CD4-positive, alpha-beta T cell (primary cell): ENCODE data around the gene ZFYVE19. TPM values are rescaled to one million over a fixed set of nuclear protein-coding genes. Genes with fewer than 3 reads are reported as not detected.

ENCODE experiments used
- ATAC-seq: fragments of 200-7000 bp; cut with Tn5 transposase; one replicate; pipeline ENCODE4 v1.10.0; 2022; ENCODE audit warnings: mild to moderate bottlenecking; ENCODE audit not compliant: poor library complexity
- CTCF ChIA-PET: fragments of 350-600 bp; sonication (Branson Sonifier 250); formaldehyde crosslinking; loops from one replicate; lab custom pipeline; 2021; ENCODE audit warnings: antibody characterized with exemption, inconsistent platforms; lab: Charles Lee
- POLR2A ChIA-PET: fragments of 350-600 bp; sonication (Branson Sonifier 250); formaldehyde crosslinking; loops from one replicate; lab custom pipeline; 2021; ENCODE audit warnings: antibody characterized with exemption, inconsistent platforms; lab: Charles Lee
- DNase-seq, 14 experiments: peaks; one replicate each; pipeline ENCODE4 v3.0.0-alpha.2; 2013 to 2020; ENCODE audit warnings: mixed read lengths in 2 of 14
- H3K27ac ChIP-seq, 2 donors: one replicate each; pipeline versions ENCODE4 v1.5.1 to v1.7.0; 2013; ENCODE audit warnings: low read length in 2 of 2, low read depth in 1 of 2, mild to moderate bottlenecking in 1 of 2
- H3K27me3 ChIP-seq, 2 experiments: 1 replicate in 1 of 2; 2 replicates in 1 of 2; pipeline versions ENCODE4 v1.6.1 to v1.7.0; 2013; ENCODE audit warnings: low read length in 2 of 2, control low read depth in 1 of 2, mild to moderate bottlenecking in 1 of 2, moderate library complexity in 1 of 2; ENCODE audit not compliant: insufficient read depth in 2 of 2, control insufficient read depth in 1 of 2
- H3K36me3 ChIP-seq: one replicate; pipeline ENCODE4 v1.6.1; 2013; ENCODE audit warnings: low read length, control low read depth; ENCODE audit not compliant: insufficient read depth
- H3K4me1 ChIP-seq: one replicate; pipeline ENCODE4 v1.6.1; 2013; ENCODE audit warnings: low read length, control low read depth; ENCODE audit not compliant: insufficient read depth
- H3K4me3 ChIP-seq: one replicate; pipeline ENCODE4 v1.5.1; 2013; ENCODE audit warnings: mild to moderate bottlenecking, low read length, moderate library complexity
- H3K9me3 ChIP-seq, 2 experiments: 1 replicate in 1 of 2; 2 replicates in 1 of 2; pipeline versions ENCODE4 v1.6.1 to v1.7.0; 2013; ENCODE audit warnings: low read length in 2 of 2, mild to moderate bottlenecking in 2 of 2, control low read depth in 1 of 2, moderate library complexity in 1 of 2; ENCODE audit not compliant: control insufficient read depth in 1 of 2, insufficient read depth in 1 of 2
- H3K27ac Mint-ChIP-seq: one replicate; pipeline ENCODE4 v1.8.0; 2020; ENCODE audit warnings: mixed read lengths
- H3K27me3 Mint-ChIP-seq: one replicate; pipeline ENCODE4 v1.8.0; 2021; ENCODE audit warnings: mixed read lengths
- H3K36me3 Mint-ChIP-seq: one replicate; pipeline ENCODE4 v1.8.0; 2021; ENCODE audit warnings: low read depth, mixed read lengths
- H3K4me1 Mint-ChIP-seq: one replicate; pipeline ENCODE4 v1.8.0; 2021; ENCODE audit warnings: low read depth, mixed read lengths
- H3K4me3 Mint-ChIP-seq: one replicate; pipeline ENCODE4 v1.8.0; 2020; ENCODE audit warnings: mild to moderate bottlenecking, mixed read lengths
- H3K9me3 Mint-ChIP-seq: one replicate; pipeline ENCODE4 v1.8.0; 2020; ENCODE audit warnings: mixed read lengths
- intact Hi-C, 2 experiments: fragments of 100-400 bp; cut with DNase I in 1 of 2; cut with micrococcal nuclease in 1 of 2; formaldehyde crosslinking; loops; one replicate each; pipeline versions ENCODE4 v1.15.1 to v1.9.0; 2023 to 2025; cut with DNase I, micrococcal nuclease
- total RNA-seq, 174 experiments: library from RNA in 2 of 174; stranded (reverse) in 2 of 174; gene quantifications; one replicate each; pipeline ENCODE4 v1.2.3 and lab custom pipeline; 2021 to 2026
- TF ChIP-seq, protein P1 (sequence below): fragments of 200-600 bp; IDR thresholded peaks from one replicate; pipeline ENCODE4 v1.8.0; 2022; ENCODE audit warnings: antibody characterized with exemption, mild to moderate bottlenecking

The ZFYVE19 gene
- total RNA-seq, 2 experiments from 2014 or later = 12.0 to 13.0 TPM

DNA sequence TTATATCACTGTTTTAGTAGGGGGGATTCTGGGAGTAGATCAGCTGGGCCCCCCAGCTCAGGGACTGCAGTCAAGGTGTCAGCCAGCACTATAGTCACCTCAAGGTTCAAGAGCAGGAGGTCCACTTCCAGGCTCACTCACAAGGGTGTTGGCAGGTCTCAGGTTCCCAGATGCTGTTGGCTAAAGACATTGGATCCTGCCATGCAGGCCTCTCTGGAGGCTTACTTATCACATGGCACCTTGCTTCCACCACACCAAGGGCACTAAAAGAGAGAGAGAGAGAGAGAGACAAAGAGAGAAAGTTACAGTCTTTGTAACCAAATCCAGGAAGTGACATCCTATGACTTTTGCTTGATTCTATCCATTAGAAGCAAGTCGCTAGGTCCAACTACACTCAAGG is 29.1 kb downstream of the ZFYVE19 start:
- H3K36me3 Mint-ChIP-seq = no peaks in the 10 kb centered on the region
- H3K4me1 ChIP-seq = no peaks in the 10 kb centered on the region
- H3K4me1 Mint-ChIP-seq = no peaks in the 10 kb centered on the region
- H3K4me3 ChIP-seq = no peak overlapping the region
- intact Hi-C loops = no loop called here
- no peak for ATAC-seq
- ChIA-PET CTCF (no interaction called here), POLR2A (no interaction called here)
- H3K27ac ChIP-seq = no peak overlapping the region
- TF ChIP-seq, protein P1, sequence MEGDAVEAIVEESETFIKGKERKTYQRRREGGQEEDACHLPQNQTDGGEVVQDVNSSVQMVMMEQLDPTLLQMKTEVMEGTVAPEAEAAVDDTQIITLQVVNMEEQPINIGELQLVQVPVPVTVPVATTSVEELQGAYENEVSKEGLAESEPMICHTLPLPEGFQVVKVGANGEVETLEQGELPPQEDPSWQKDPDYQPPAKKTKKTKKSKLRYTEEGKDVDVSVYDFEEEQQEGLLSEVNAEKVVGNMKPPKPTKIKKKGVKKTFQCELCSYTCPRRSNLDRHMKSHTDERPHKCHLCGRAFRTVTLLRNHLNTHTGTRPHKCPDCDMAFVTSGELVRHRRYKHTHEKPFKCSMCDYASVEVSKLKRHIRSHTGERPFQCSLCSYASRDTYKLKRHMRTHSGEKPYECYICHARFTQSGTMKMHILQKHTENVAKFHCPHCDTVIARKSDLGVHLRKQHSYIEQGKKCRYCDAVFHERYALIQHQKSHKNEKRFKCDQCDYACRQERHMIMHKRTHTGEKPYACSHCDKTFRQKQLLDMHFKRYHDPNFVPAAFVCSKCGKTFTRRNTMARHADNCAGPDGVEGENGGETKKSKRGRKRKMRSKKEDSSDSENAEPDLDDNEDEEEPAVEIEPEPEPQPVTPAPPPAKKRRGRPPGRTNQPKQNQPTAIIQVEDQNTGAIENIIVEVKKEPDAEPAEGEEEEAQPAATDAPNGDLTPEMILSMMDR = no peak
- no peaks in the 10 kb centered on the region for H3K27me3 ChIP-seq
- DNase-seq = no peak
- no peaks in the 10 kb centered on the region for H3K9me3 Mint-ChIP-seq
- no peaks in the 10 kb centered on the region for H3K9me3 ChIP-seq
- no peak overlapping the region for H3K4me3 Mint-ChIP-seq
- no peaks in the 10 kb centered on the region for H3K27me3 Mint-ChIP-seq
- no peaks in the 10 kb centered on the region for H3K36me3 ChIP-seq
- H3K27ac Mint-ChIP-seq = no peak overlapping the region

DNA sequence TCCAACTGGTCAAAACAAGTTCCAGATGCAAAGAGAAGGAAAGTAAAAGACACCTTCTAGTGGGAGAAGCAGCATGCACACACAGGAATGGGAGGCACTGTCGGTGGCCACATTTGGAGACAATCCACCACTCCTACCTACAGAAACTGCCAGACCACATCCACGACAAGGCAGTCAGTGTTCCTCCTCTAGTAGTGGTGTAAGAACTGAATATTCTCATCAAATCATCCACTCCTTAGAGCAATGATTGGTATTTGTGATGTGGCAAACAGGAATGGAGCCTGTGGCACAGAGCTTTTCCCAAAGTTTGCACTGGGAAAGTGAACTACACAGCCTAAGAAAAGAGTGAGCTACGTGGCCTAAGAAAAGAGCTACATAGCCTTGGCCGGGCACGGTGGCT is 31.9 kb downstream of the ZFYVE19 start:
- POLR2A ChIA-PET = no interaction called here

DNA sequence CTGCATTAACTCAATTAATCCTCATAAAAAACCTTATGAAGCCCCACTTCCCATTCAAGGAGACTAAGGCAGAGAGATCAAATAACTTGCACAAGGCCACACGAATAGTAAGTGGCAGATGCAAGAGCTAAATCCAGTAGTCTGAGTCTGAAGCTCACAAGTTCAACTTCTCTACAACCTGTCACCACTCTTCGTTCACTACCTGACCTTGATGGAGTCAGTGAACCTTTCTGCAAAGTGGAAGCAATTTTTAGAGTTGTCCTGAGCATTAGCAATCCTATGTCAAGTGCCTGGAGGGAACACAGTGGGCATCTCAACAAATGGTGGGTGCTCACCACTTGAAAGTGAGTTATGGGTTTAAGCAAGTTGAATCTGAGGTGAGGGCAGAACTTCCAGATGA is 34.9 kb downstream of the ZFYVE19 start:
- no peaks in the 10 kb centered on the region for H3K36me3 ChIP-seq
- intact Hi-C loops = no loop called here
- no peaks in the 10 kb centered on the region for H3K9me3 ChIP-seq
- H3K4me1 Mint-ChIP-seq = peaks cover 20% of the 10 kb centered on the region
- H3K4me3 Mint-ChIP-seq = peak overlapping the region; percentile 25
- no peaks in the 10 kb centered on the region for H3K36me3 Mint-ChIP-seq
- CTCF ChIA-PET = no interaction called here
- peaks cover 9% of the 10 kb centered on the region for H3K27me3 Mint-ChIP-seq
- H3K4me3 ChIP-seq = no peak overlapping the region
- ATAC-seq = no peak
- no peaks in the 10 kb centered on the region for H3K9me3 Mint-ChIP-seq
- peaks cover 0 to 10% of the 10 kb centered on the region in 2 experiments for H3K27me3 ChIP-seq
- H3K4me1 ChIP-seq = peaks cover 31% of the 10 kb centered on the region
- H3K27ac Mint-ChIP-seq = no peak overlapping the region
- DNase-seq = no peak
- H3K27ac ChIP-seq = no peak overlapping the region
- TF ChIP-seq, protein P1 = no peak
- POLR2A ChIA-PET = no interaction called here

More for the DNA sequence above, 31.9 kb downstream of the ZFYVE19 start:
- no peak overlapping the region for H3K4me3 Mint-ChIP-seq
- Histone ChIP-seq H3K9me3 (no peaks in the 10 kb centered on the region), H3K4me3 (no peak overlapping the region), H3K27ac (no peak overlapping the region), H3K4me1 (peaks cover 5% of the 10 kb centered on the region), H3K27me3 (peaks cover 0 to 7% of the 10 kb centered on the region in 2 experiments), H3K36me3 (no peaks in the 10 kb centered on the region)
- intact Hi-C loops = no loop called here
- peaks cover 5% of the 10 kb centered on the region for H3K4me1 Mint-ChIP-seq
- DNase-seq (no peak), ATAC-seq (no peak)
- TF ChIP-seq, protein P1 = no peak
- CTCF ChIA-PET = no interaction called here
- H3K36me3 Mint-ChIP-seq = no peaks in the 10 kb centered on the region
- H3K27me3 Mint-ChIP-seq = peaks cover 5% of the 10 kb centered on the region
- no peaks in the 10 kb centered on the region for H3K9me3 Mint-ChIP-seq
- H3K27ac Mint-ChIP-seq = no peak overlapping the region
